Cardiac septum (tissue), 1 donor: ENCODE results near the gene ROCK2. TPM values are rescaled to one million over a fixed set of nuclear protein-coding genes. Genes with fewer than 3 reads are reported as not detected.
"Not testable (repeated sequence)": the region's sequence is repeated elsewhere in the genome, so short reads cannot be mapped to it uniquely, and the experiment has no call there.

Experiments
- DNase-seq: peaks from one replicate; pipeline ENCODE4 v3.0.0-alpha.2; 2020; ENCODE audit warnings: low spot score
- intact Hi-C: fragments of 100-400 bp; cut with DNase I; formaldehyde crosslinking; loops from one replicate; pipeline ENCODE4 v1.14.0; 2022
- total RNA-seq: library from RNA; stranded (reverse); fragmentation: NEBNext Ultra II Directional; extraction: Animal tissue kit (Norgen Biotek cat#: 25700); gene quantifications from one replicate; pipeline ENCODE4 v1.2.1, GENCODE V29; 2021
- donor health status: DM: no; HTN: no; CAD: no.

The ROCK2 gene
- total RNA-seq, 1 donor from 2014 or later, result 48.6 TPM

- intact Hi-C loops, DNase-seq: not testable (repeated sequence)
Observed at GRCh38 chr2:11252458-11252857, 92.0 kb downstream of the ROCK2 start.

DNA sequence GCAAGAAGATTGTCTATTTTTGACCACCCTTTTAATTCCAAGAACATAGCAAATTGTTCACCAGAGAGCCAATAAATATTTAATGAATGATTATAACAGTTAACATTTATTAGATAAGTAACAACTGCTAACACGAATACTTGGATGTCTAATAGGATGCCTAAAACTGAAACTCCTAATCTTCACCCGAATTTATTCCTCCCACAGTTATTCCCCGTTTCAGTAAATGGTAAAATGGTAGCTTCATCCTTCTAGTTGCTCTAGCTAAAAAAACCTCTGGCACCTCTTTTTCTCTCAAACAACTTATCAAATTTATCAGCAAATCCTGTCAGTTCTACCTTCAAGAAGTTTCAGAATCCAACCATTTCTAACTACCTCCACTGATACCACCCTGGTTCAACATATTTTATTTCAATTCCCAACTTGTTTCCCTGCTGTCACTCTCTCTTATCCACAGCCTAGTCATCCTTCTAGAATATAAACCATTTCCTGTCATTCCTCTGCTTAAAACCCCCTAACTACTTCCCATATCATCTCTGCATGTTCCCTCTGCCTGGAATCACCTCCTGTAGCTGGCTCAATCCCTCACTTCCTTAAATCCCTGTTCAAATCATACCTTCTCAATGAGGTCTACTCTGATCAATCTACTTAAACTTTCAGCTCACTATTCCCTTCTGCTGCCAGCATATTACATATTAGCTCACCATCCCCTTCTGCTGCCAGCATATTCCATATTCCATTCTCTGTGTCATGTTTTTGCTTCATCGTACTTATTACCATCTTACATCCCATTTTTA lies 93.8 kb downstream of the ROCK2 start:
- DNase-seq, result no peak
- intact Hi-C loops, result no loop called here

- no peak for DNase-seq
- intact Hi-C loops, result no loop called here
Observed at GRCh38 chr2:11245322-11245721, 99.1 kb downstream of the ROCK2 start.

DNA sequence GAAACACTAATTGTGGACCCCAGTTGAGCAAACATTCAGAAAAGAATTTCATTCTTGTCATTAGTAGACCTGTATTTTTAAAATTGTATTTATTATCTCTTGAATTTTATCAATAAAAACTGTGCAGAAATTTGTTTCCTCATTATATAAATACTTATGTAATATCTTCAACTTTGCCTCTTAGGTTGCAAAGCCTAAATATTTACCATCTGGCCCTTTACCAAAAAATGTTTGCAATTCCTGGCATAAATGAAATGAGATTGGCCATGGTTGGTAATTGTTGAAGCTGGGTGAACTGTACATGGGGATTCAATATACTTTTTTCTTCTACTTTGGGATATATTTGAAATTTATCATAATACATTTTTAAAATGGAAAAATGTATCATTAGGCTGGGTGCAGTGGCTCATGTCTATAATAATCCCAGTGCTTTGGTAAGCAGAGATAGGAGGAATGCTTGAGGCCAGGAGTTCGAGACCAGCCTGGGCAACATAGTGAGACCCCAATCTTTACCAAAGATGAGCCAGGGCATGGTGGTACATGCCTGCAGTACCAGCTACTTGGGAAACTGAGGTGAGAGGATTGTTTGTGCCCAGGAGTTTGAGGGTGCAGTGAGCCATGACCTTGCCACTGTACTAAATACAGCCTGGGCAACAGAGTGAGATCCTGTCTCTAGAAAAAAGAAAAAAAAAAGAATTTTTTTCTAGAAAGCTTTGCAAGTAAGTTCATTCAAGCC lies 100.2 kb downstream of the ROCK2 start:
- no peak for DNase-seq
- intact Hi-C loops, result no loop called here

- intact Hi-C loops, result no loop called here
- no peak for DNase-seq
Observed at GRCh38 chr2:11243512-11243911, 100.9 kb downstream of the ROCK2 start.

- intact Hi-C loops, result no loop called here
- DNase-seq, result no peak
Observed at GRCh38 chr2:11242542-11243174, 101.8 kb downstream of the ROCK2 start.

GRCh38 chr2:11241412-11242203 lies 102.8 kb downstream of the ROCK2 start:
- no peak for DNase-seq
- intact Hi-C loops, result no loop called here

DNA sequence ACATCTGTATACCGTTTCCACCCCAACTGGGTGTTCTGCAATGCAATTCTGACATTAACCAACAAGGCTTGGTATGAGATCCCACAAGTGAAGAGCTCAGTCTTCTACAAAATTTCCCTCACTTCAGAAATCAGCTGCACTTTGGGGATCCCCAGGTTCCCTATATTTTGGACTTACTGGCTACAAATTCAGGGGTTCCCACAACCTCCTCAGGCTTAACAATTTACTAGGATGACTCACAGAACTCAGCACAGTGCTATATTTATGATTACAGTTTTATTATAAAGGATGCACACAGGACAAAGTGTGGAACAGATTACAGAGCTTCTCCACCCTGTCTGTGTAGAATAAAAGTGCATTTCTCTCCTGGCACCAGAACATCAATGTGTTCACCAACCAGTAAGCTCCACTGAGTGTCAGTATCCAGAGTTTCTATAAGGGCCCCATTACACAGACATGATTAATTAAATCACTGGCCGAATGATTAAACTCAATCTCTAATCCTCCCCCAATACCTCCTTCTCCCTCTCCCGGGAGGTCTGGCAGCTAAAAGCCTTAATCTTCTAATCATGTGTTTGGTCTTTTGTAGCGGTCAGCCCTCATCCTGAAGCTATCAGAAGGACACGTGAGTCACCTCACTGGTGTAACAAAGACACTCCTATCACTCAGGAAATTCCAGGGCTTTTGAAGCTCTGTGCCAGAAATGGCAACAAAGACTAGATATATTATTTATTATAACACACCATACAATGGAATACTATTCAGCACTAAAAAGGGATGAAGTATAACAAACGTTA lies 104.6 kb downstream of the ROCK2 start:
- DNase-seq, result no peak
- intact Hi-C loops, result loop anchor here (2.0 to 10.0 kb wide), 2 partner anchors 105 to 171 kb away; a partner anchor contains a TSS

- intact Hi-C loops, result loop anchor here (2.0 to 10.0 kb wide), 2 partner anchors 104 to 172 kb away; a partner anchor contains a TSS
- DNase-seq, result no peak
Observed at GRCh38 chr2:11239147-11239546, 105.3 kb downstream of the ROCK2 start.

DNA sequence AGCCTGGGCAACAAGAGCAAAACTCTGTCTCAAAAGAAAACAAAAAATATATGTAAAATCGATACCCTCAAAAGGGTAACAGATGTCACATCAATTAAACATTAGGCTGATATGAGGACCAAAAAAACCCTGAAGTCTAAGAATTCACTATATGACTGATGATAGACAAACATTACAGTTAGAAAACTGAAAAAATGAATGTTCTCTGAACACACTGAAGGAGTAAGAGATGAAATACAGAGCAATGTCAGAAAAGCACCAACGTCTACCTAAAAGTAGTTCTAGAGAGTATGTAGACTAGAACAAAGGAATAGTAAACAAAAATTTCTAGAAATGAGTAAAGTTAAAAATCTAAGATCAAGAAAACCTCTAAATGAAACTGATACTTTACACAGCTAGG lies 107.3 kb downstream of the ROCK2 start:
- DNase-seq, result no peak
- intact Hi-C loops, result loop anchor here (10.0 kb wide), 1 partner anchor 102 kb away; a partner anchor contains a TSS

- DNase-seq, result no peak
- intact Hi-C loops, result loop anchor here (10.0 kb wide), 1 partner anchor 102 kb away; a partner anchor contains a TSS
Observed at GRCh38 chr2:11236335-11236734, 108.1 kb downstream of the ROCK2 start.

DNA sequence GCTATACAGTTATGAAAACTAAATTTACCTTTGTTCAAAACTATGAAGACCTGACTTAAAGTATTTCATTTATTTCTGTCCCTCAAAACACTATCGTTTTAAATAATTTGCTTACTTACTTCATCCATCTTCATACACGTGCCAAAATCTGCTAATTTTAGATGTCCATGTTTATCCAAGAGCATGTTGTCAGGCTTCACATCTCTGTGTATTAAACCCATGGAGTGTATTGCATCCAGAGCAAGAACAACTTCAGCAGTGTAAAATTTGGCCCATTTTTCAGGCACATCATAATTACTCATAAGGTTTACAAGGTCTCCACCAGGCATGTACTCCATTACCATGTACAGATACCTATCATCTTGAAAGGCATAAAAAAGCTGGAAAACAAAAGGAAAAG lies 108.9 kb downstream of the ROCK2 start:
- no peak for DNase-seq
- intact Hi-C loops, result loop anchor here (2.0 to 10.0 kb wide), 2 partner anchors 101 to 109 kb away; partner anchors contain the start of gene ROCK2

GRCh38 chr2:11234309-11234708 lies 110.1 kb downstream of the ROCK2 start:
- no peak for DNase-seq
- intact Hi-C loops, result loop anchor here (2.0 to 10.0 kb wide), 2 partner anchors 100 to 110 kb away; partner anchors contain the start of gene ROCK2

DNA sequence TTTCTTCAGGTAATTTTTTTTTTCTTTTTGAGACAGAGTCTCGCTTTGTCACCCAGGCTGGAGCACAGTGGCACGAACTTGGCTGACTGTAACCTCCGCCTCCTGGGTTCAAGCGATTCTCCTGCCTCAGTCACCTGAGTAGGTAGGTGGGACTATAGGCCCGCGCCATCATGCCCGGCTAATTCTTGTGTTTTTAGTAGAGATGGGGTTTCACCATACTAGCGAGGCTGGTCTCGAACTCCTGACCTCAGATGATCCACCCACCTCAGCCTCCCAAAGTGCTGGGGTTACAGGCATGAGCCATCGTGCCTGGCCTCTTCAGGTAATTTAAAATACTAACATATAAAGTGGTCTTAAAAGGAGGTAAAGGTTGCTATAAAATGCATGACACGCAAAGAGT lies 113.2 kb downstream of the ROCK2 start:
- not testable (repeated sequence) for DNase-seq

GRCh38 chr2:11228692-11229091 lies 115.7 kb downstream of the ROCK2 start:
- intact Hi-C loops, result no loop called here
- no peak for DNase-seq

More for the DNA sequence above, 113.2 kb downstream of the ROCK2 start:
- intact Hi-C loops, result loop anchor here (10.0 kb wide), 1 partner anchor 96 kb away; a partner anchor contains a TSS

DNA sequence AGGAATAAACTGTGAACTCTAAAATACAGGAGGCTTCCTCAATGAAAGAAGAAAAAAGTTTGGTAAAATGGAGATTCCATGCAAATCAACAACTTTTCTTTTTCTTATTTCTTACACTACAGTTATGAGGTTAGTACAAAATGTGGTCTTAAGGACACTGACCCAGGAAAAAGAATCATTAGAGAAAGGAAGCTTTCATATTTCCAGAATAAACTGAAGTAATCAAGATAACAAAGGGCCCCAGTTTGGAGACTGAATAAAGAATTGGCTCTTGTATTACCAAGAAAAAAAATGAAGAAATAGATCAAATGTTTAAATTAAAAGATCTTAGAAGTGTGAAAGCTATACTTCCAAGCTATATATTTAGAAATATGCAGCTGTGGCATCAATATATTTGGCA lies 116.8 kb downstream of the ROCK2 start:
- DNase-seq, result no peak
- intact Hi-C loops, result no loop called here

GRCh38 chr2:11224887-11225286 lies 119.5 kb downstream of the ROCK2 start:
- no peak for DNase-seq
- intact Hi-C loops, result no loop called here

GRCh38 chr2:11222845-11223244 lies 121.6 kb downstream of the ROCK2 start:
- no peak for DNase-seq
- intact Hi-C loops, result no loop called here
